Activated naive CD4-positive, alpha-beta T cell treated with anti-CD3 and anti-CD28 coated beads, Interleukin-2, amount 50 U/mL, for 24 hours (primary cell): Measurements from ENCODE around the gene MCF2L.

Source experiments
- H3K27ac Mint-ChIP-seq: one replicate; pipeline ENCODE4 v1.8.0; 2021; ENCODE audit warnings: mild to moderate bottlenecking, mixed read lengths
- H3K27me3 Mint-ChIP-seq: one replicate; pipeline ENCODE4 v1.8.0; 2021; ENCODE audit warnings: mixed read lengths
- H3K36me3 Mint-ChIP-seq: one replicate; pipeline ENCODE4 v1.8.0; 2021; ENCODE audit warnings: mixed read lengths
- H3K4me1 Mint-ChIP-seq: one replicate; pipeline ENCODE4 v1.8.0; 2021; ENCODE audit warnings: mixed read lengths
- H3K4me3 Mint-ChIP-seq: one replicate; pipeline ENCODE4 v1.8.0; 2021; ENCODE audit warnings: mild to moderate bottlenecking, mixed read lengths
- H3K9me3 Mint-ChIP-seq: one replicate; pipeline ENCODE4 v1.8.0; 2021; ENCODE audit warnings: mixed read lengths

The MCF2L gene

DNA sequence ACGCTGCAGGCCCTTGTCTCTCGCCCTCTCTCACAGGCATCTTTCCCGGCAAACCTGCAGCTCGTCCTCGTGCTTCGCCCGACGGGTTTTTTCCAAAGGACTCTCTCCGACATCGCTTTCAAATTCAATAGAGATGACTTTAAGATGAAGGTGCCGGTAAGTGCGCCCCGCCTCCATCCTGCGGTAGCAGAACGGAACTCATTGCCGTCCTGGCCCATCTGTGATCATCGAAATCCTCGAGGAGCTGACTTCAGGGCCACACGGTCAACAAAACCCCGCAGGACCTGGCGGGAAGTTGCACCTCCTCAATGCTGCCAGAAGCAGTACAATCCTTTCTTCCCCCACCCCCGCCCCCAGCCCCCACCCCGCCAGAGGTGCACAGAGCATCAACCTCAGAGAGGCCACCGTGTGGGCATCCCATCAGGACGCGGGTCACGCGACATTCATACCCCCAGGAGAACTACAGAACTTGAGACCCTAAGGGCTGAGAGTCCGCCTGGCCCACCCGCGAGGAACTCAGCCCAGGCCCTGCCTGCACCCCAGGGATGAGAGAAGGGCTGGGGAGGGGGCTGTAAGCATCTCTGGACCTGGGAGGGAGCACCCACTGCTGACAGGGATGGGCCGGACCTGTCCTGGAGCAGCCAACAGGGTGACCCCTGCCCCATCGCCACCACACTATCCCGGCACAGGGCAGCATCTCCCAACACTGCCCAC, 91.7 kb downstream of the MCF2L start:
- Mint-ChIP-seq H3K4me1 (no peaks in the 10 kb centered on the region), H3K4me3 (no peak overlapping the region), H3K9me3 (no peaks in the 10 kb centered on the region), H3K27me3 (no peaks in the 10 kb centered on the region), H3K36me3 (peaks cover 2% of the 10 kb centered on the region), H3K27ac (no peak overlapping the region)

DNA sequence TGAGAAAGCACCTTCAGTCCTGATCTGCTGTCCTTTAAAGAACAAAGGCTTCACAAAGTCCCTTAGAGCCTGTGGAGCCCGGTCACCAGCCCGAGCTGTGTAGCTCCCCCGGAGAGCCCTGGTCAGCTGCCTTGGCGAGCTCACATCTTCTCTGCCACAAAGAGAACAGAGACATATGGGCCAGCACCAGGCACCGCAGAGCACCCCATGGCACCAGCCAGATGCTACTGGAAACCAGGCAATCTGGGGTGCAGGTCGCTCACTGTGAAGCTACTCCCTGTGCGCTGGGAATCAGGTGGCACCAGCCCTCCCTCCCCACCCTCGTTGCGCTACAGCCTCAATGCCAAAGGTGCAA, 92.2 kb downstream of the MCF2L start:
- Mint-ChIP-seq H3K27ac (no peak overlapping the region), H3K9me3 (no peaks in the 10 kb centered on the region), H3K4me3 (no peak overlapping the region), H3K36me3 (peaks cover 2% of the 10 kb centered on the region), H3K27me3 (no peaks in the 10 kb centered on the region), H3K4me1 (no peaks in the 10 kb centered on the region)

DNA sequence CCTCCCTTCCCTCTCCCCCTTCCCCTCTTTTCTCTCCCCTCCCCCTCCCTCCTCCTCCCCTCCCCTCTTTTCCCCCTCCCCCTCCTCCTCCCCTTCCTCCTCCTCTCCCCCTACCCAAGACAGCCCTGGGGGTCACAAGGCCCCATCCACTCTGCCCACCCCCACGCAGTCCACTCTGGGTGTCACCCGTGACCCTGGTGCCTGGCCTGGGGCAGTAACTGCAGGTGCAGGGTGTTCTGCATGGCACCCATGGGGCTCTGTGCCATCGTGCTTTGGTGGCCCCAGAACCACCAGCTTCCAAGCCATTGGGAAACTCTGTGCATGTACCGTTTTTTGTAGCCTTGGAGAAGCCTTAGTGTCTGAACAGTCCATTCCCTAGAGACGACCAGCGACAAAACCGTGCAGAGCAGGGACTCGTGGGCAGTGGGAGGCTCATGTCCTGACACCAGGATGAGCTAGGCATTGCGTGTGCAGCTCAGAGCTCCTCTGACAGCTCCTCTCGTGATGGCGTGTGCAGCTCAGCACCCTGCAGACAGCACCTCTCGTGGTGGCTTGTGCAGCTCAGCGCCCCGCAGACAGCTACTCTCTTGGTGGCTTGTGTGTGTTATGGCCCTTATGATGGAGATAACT, 92.9 kb downstream of the MCF2L start:
- no peaks in the 10 kb centered on the region for H3K9me3 Mint-ChIP-seq
- no peaks in the 10 kb centered on the region for H3K27me3 Mint-ChIP-seq
- H3K36me3 Mint-ChIP-seq, result peaks cover 2% of the 10 kb centered on the region
- no peak overlapping the region for H3K4me3 Mint-ChIP-seq
- H3K4me1 Mint-ChIP-seq, result no peaks in the 10 kb centered on the region
- no peak overlapping the region for H3K27ac Mint-ChIP-seq

DNA sequence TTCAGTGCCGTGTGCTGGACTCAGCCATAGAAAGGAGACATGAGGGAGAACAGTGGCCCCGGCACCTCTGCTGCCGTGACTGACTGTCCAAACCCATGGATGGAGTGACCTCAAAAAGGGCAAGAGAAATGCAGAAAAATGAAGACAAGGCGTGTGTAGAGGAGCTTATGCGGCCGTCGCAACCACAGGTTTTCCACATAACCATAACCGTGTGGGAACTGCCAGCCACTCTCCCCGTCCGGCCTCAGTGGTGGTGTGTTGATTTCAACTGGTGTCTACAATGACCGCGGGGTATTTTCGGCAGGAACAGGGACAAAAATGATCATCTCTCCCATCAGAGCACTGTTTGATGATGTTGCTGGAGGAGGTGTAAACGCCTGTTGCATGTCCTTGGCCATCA, 93.7 kb downstream of the MCF2L start:
- H3K36me3 Mint-ChIP-seq, result peaks cover 2% of the 10 kb centered on the region
- H3K9me3 Mint-ChIP-seq, result no peaks in the 10 kb centered on the region
- H3K27ac Mint-ChIP-seq, result no peak overlapping the region
- H3K4me1 Mint-ChIP-seq, result no peaks in the 10 kb centered on the region
- H3K27me3 Mint-ChIP-seq, result no peaks in the 10 kb centered on the region
- no peak overlapping the region for H3K4me3 Mint-ChIP-seq

DNA sequence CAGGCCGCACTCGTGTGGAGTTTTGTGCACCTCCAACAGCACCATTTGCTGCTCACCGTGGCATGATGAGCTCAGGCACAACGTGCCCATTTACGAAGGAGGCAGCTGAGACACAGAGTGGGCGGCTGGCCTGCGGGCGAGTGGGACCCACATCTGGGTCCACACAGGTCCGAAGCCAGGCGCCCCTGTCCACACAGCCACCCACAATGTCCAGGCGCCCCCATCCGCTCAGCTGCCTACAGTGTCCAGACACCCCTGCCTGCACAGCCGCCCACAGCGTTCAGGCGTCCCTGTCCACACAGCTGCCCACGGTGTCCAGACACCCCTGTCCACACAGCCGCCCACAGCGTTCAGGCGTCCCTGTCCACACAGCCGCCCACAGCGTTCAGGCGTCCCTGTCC, 94.1 kb downstream of the MCF2L start:
- Mint-ChIP-seq H3K36me3 (peaks cover 2% of the 10 kb centered on the region), H3K4me1 (no peaks in the 10 kb centered on the region), H3K27ac (no peak overlapping the region), H3K9me3 (no peaks in the 10 kb centered on the region), H3K4me3 (no peak overlapping the region), H3K27me3 (no peaks in the 10 kb centered on the region)

DNA sequence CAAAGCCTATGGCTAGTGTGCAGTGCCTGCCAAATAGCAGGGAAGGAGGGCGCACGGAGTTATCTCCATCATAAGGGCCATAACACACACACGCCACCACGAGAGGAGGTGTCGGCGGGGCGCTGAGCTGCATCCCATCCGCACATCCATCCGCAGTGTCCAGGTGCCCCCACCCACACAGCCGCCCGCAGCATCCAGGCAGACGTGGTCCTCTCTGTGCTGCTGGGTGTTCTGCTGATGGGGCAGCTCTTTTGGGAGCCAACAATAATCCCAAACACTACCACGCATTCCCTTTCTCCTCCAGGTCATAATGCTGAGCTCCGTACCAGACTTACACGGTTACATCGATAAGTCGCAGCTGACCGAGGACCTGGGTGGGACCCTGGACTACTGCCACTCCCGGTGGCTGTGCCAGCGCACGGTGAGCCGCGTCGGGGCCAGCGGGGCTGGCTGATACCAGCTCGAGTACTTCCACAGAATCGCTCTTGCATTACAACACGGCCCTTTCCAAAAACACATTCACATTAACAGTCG, 95.1 kb downstream of the MCF2L start:
- Mint-ChIP-seq H3K27ac (no peak overlapping the region), H3K9me3 (no peaks in the 10 kb centered on the region), H3K27me3 (no peaks in the 10 kb centered on the region), H3K4me1 (no peaks in the 10 kb centered on the region), H3K4me3 (no peak overlapping the region), H3K36me3 (peaks cover 2% of the 10 kb centered on the region)

DNA sequence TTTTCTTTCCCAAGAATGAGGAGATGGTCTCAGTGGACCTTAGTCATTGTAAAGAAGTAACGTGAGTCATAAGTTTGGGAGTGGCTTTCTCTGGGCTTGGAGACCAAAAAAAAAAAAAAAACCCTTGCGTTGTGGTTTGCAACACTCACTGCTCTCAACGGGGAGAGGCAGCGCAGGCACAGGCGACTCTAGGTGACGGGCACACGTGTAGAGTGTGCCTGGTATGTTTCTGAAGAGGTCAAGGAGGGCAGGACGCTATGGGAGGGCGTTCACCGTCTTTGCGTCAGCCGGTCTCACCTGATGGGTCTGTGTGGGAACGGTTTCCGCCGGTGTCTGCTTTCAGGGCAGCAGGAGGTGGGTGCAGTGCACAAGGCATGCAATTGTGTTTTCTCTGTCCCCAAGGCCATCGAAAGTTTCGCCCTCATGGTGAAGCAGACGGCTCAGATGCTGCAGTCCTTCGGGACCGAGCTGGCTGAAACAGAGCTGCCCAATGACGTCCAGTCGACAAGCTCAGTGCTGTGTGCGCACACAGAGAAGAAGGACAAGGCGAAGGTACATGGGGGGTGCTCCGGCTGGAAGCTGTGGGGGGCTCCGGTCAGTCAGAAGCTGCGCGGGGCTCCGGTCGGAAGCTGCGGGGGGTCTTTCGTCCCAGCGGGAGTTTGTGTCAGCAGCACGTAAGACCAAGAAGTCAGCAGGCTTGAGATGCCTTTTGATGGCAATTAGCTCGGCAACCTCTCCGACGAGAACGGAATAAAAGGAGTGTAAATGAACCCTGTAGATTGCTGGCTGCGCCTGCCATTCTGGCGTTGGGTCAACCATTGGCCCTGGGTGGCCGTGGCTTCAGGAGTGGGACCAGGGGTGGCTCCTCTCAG, 95.8 kb downstream of the MCF2L start:
- H3K4me1 Mint-ChIP-seq, result no peaks in the 10 kb centered on the region
- H3K27ac Mint-ChIP-seq, result no peak overlapping the region
- H3K36me3 Mint-ChIP-seq, result peaks cover 2% of the 10 kb centered on the region
- H3K27me3 Mint-ChIP-seq, result no peaks in the 10 kb centered on the region
- H3K4me3 Mint-ChIP-seq, result no peak overlapping the region
- H3K9me3 Mint-ChIP-seq, result no peaks in the 10 kb centered on the region

DNA sequence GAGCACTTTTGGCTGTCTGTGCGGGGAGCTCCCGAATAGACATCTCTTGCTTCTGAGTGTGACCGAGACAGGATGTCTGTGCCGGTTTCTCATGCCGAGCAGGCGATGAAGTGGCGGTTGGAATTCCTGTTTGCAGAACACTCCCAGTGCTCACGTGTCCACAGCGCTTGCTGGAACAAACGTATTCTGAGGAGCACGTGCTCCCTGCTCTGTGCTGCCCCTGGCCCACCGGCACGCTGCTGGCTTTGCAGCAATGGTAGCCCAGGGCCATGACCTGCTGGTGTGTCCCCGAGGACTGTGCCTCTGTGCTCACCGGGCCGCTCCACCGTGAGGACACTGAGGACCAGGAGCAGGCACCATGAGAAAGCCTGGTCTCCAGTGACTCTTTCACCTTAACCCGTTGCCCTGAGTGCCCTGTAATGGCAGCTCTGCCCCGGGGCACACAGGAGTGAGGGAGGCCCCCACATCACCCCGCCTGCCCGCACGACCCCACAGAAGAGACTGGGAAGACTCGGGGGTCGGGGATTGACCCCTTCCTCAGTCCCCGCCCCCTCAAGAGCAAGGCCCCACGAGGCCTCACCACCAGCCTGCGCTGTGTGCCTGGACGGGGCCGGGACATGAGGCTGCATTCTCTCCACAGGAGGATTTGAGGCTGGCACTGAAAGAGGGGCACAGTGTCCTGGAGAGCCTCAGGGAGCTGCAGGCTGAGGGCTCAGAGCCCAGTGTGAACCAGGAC, 96.6 kb downstream of the MCF2L start:
- Mint-ChIP-seq H3K4me3 (no peak overlapping the region), H3K27me3 (no peaks in the 10 kb centered on the region), H3K36me3 (peaks cover 2% of the 10 kb centered on the region), H3K27ac (no peak overlapping the region), H3K4me1 (no peaks in the 10 kb centered on the region), H3K9me3 (no peaks in the 10 kb centered on the region)

DNA sequence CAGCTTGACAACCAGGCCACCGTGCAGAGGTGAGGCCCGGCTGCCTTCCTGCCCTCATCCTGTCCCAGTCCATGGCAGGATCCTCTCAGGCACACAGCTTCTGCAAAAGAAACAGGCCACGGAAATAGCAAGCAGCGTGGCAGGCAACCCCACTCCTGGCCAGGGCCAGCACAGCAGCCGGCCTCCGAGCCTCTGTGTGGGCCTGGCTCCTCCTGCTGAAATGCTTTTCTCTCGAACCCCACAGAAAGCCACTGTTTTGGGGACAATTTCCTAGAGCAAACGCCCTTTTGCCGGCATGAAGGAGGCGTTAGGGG, 97.1 kb downstream of the MCF2L start:
- peaks cover 4% of the 10 kb centered on the region for H3K36me3 Mint-ChIP-seq
- no peaks in the 10 kb centered on the region for H3K27me3 Mint-ChIP-seq
- no peaks in the 10 kb centered on the region for H3K4me1 Mint-ChIP-seq
- no peak overlapping the region for H3K4me3 Mint-ChIP-seq
- no peaks in the 10 kb centered on the region for H3K9me3 Mint-ChIP-seq
- no peak overlapping the region for H3K27ac Mint-ChIP-seq

DNA sequence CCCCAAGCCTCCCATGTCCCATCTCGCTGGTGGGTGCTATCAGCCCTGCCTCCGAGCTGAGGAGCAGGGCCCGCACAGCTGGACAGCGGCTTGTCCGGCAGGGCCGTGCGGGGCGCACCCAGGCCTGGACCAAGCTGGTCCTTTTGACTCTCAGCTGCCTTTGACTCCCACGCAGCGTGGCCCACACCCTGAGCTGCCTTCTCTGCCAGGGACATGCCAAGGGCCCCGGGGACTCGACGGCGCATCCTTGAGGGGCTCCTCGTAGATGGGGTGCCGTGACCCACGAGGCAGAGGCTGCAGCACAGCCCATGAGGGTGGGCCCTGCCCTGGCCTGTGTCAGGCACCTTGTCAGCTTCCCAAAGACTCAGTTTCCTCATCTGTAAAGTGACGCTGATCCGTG, 97.7 kb downstream of the MCF2L start:
- no peak overlapping the region for H3K4me3 Mint-ChIP-seq
- H3K27ac Mint-ChIP-seq, result no peak overlapping the region
- H3K4me1 Mint-ChIP-seq, result no peaks in the 10 kb centered on the region
- H3K27me3 Mint-ChIP-seq, result no peaks in the 10 kb centered on the region
- no peaks in the 10 kb centered on the region for H3K9me3 Mint-ChIP-seq
- peaks cover 9% of the 10 kb centered on the region for H3K36me3 Mint-ChIP-seq

DNA sequence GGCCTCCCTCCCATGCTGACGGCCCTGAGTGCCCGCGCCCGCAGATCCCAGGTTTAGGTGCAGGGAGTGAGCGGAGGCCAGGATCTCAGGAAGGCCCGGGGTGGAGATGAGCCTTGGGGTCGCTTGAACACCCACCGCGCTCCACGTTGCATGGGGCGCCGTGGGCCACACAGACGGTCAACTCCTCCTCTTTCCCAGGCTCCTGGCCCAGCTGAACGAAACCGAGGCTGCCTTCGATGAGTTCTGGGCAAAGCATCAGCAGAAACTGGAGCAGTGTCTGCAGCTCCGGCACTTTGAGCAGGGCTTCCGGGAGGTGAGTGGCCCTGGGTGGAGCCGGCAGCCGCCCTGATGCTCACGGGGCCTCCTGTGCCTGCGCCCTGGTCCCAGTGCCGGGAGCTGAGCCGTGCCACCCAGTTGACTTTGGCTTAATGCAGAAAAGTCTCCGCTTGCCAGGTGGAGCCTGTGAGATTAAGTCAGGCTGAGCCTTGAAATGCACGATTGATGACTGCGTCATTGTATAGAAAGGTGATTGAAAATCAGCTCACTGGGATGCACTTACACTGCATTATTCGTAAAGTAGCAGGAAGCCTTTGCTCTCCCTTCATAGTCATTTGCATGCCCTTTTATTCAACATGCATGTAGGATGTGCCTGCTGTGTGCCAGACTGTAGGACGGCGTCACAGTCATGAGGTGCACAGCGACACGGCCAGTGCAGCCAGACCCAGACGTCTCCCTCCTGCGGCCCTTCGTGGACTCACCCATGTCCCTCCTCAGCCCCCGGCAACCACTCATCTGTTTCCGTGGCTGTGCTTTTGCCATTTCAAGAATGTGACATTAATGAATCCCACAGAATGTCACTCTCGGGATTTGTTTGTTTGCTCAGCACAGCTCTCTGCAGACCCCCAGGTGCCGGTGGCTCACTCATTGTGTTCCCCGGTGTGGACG, 101.1 kb downstream of the MCF2L start:
- H3K4me3 Mint-ChIP-seq, result no peak overlapping the region
- peaks cover 16% of the 10 kb centered on the region for H3K36me3 Mint-ChIP-seq
- no peak overlapping the region for H3K27ac Mint-ChIP-seq
- H3K4me1 Mint-ChIP-seq, result no peaks in the 10 kb centered on the region
- H3K27me3 Mint-ChIP-seq, result no peaks in the 10 kb centered on the region
- H3K9me3 Mint-ChIP-seq, result no peaks in the 10 kb centered on the region

DNA sequence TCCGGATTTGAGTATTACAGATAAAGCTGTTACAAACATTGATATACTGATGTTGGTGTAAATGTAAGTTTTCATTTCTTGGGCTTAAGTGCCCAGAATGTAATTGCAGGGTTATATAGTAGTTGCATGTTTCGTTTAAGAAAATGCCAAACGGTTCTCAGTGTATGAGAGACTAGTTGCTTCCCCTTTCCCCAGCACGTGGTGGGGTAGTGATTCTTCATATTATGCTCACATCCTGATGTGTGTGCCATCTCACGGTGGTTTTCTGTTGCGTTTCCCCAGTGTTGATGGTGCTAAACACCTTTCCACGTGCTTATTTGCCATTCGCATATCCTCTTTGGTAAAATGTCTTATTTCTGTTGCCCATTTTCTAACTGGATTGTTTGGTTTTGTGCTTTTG, 101.8 kb downstream of the MCF2L start:
- no peaks in the 10 kb centered on the region for H3K4me1 Mint-ChIP-seq
- no peak overlapping the region for H3K4me3 Mint-ChIP-seq
- peaks cover 16% of the 10 kb centered on the region for H3K36me3 Mint-ChIP-seq
- H3K27me3 Mint-ChIP-seq, result no peaks in the 10 kb centered on the region
- H3K27ac Mint-ChIP-seq, result no peak overlapping the region
- H3K9me3 Mint-ChIP-seq, result no peaks in the 10 kb centered on the region

DNA sequence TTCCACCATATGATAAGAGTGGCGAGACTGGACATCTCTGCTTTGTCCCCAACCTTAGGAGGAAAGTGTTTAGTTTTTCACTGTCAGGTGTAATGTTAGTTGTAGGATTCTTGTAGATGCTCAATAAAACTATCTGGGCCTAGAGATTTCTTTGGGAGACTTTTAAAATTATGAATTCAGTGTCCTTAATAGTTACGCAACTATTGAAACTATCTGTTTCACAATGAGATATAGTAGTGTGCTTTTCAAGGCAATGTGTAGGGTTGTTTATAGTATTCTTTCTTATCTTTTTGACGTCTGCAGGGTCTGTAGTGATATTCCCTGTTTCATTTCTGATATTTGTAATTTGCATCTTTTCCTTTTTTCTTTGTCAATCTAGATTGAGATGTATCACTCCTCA, 103.4 kb downstream of the MCF2L start:
- Mint-ChIP-seq H3K27ac (no peak overlapping the region), H3K27me3 (no peaks in the 10 kb centered on the region), H3K36me3 (peaks cover 16% of the 10 kb centered on the region), H3K9me3 (no peaks in the 10 kb centered on the region), H3K4me1 (no peaks in the 10 kb centered on the region), H3K4me3 (no peak overlapping the region)

DNA sequence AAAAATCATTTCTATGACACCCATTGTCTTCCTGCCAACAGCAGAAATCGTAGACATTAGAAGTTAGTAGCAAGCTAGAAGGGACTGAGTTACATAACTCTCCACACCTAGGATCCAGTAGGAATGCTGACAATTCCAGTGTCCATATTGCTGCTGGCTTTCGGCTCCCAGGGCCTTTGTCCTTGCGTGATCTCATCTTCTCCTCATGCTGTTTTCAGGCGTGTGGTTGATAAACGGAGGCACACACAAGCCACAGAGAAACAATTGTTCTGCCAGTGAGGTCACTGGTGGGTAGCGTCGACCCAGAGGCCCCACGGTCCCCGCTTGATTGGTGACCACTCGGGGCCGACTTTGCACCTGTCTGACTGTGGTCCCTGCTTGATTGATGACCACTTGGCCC, 104.9 kb downstream of the MCF2L start:
- H3K9me3 Mint-ChIP-seq, result no peaks in the 10 kb centered on the region
- H3K4me3 Mint-ChIP-seq, result no peak overlapping the region
- H3K27me3 Mint-ChIP-seq, result no peaks in the 10 kb centered on the region
- peaks cover 16% of the 10 kb centered on the region for H3K36me3 Mint-ChIP-seq
- H3K27ac Mint-ChIP-seq, result no peak overlapping the region
- H3K4me1 Mint-ChIP-seq, result no peaks in the 10 kb centered on the region

DNA sequence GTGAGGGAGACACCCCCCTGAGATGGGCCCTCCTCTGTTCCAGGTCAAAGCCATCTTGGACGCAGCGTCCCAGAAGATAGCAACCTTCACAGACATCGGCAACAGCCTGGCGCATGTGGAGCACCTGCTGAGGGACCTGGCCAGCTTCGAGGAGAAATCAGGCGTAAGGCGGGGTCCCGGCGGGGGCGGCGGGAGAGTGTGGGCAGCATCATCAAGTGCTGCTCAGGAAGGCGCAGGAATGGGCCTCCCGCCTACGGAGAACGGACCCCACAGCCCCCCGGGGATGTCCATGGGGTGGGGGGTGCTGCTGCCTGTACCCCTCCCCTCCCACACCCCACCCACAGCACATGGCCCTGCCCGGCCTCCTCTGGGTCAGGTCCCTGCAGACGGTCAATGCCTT, 105.4 kb downstream of the MCF2L start:
- H3K9me3 Mint-ChIP-seq, result no peaks in the 10 kb centered on the region
- no peaks in the 10 kb centered on the region for H3K27me3 Mint-ChIP-seq
- H3K4me3 Mint-ChIP-seq, result no peak overlapping the region
- no peak overlapping the region for H3K27ac Mint-ChIP-seq
- H3K4me1 Mint-ChIP-seq, result no peaks in the 10 kb centered on the region
- peaks cover 16% of the 10 kb centered on the region for H3K36me3 Mint-ChIP-seq
